Measurements from ENCODE around the gene PLA2G2E.

PLA2G2E gene

DNA sequence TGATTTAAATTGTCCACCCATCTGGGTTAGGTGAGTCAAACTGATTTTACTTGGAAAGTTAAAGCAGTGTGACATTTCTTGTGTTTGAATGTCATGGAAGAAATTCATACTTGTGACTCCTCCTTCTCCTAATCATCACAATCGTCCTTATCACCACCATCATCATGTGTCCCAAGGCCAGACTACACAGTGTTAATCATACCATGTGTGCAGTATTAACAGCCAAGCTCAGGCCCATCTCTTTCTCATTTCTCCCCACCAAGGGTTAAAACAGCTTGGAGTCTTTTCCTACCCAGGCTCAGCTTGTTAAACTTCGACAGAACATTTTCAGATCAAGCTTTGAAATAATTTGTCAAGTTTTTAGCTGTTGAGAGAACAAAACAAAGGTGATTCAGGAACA lies 22.5 kb upstream of the PLA2G2E start:
- TF ChIP-seq, protein P1, sequence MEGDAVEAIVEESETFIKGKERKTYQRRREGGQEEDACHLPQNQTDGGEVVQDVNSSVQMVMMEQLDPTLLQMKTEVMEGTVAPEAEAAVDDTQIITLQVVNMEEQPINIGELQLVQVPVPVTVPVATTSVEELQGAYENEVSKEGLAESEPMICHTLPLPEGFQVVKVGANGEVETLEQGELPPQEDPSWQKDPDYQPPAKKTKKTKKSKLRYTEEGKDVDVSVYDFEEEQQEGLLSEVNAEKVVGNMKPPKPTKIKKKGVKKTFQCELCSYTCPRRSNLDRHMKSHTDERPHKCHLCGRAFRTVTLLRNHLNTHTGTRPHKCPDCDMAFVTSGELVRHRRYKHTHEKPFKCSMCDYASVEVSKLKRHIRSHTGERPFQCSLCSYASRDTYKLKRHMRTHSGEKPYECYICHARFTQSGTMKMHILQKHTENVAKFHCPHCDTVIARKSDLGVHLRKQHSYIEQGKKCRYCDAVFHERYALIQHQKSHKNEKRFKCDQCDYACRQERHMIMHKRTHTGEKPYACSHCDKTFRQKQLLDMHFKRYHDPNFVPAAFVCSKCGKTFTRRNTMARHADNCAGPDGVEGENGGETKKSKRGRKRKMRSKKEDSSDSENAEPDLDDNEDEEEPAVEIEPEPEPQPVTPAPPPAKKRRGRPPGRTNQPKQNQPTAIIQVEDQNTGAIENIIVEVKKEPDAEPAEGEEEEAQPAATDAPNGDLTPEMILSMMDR (IDR thresholded peaks at IDR 0.05; ENCODE audit: low read depth, low read length, missing control alignments): no peak
- no peak for DNase-seq (ENCODE audit: low read depth)
- no peak overlapping the region for H3K4me3 ChIP-seq (ENCODE audit: low read depth, low read length)

DNA sequence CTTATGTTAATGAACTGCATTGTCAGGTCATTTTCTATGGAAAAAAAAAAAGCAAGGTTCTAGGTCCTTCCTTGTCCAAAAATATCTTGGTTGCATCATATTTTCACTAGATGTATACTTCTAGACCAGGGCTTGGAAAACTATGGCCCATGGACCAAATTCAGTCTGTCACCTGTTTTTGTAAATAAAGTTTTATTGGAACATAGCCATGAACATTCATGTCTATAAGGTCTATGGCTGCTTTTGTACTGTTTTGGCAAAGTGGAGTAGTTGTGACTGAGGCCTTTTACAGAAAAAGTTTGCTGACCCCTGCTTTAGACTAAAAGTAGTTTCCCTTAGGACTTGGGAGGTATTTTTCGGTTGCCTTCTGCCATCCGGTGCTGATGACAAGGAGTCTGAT lies 19.2 kb upstream of the PLA2G2E start:
- DNase-seq (ENCODE audit: low read depth): no peak
- no peak overlapping the region for H3K4me3 ChIP-seq (ENCODE audit: low read depth, low read length)
- TF ChIP-seq, protein P1 (IDR thresholded peaks at IDR 0.05; ENCODE audit: low read depth, low read length, missing control alignments): no peak

DNA sequence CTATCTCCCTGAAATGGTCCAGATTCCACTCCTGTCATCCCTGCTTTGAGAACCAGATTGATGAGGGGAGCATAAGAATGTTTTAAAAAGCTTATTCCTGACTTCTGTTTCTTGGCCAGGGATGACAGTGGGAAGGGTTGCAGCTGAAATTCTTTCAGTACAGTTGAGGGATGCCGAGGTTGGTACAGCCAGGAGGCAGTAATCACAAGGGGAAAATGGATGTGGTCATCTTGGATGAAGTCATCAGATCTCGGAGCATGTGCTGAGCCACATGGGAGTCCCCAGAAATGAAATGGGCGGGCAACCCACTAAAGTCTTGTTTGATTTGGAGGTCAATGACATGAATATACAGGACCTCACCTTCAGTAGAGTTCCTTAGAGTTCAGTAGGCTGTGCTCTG lies 18.7 kb upstream of the PLA2G2E start:
- TF ChIP-seq, protein P1 (IDR thresholded peaks at IDR 0.05; ENCODE audit: low read depth, low read length, missing control alignments): no peak
- no peak overlapping the region for H3K4me3 ChIP-seq (ENCODE audit: low read depth, low read length)

DNA sequence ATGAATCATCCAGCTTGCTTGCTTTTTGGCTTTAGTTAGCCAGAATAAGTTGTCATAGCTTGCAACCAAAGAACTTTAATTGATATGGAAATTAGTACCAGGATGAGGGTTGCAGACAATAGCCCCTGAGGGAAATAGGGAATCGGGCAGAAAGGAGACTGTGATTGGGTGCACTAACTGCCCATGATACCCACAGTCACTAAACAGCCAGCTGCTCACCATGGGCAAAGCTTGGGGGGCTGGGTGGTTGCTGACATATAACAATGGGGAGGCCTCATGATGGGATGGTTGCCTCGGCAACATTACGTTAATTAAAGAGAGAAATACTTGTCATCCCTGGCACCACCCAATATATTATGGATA lies 17.8 kb upstream of the PLA2G2E start:
- TF ChIP-seq, protein P1 (IDR thresholded peaks at IDR 0.05; ENCODE audit: low read depth, low read length, missing control alignments): no peak
- DNase-seq (ENCODE audit: low read depth): no peak
- no peak overlapping the region for H3K4me3 ChIP-seq (ENCODE audit: low read depth, low read length)

More for the DNA sequence above, 18.7 kb upstream of the PLA2G2E start:
- DNase-seq (ENCODE audit: low read depth): no peak

DNA sequence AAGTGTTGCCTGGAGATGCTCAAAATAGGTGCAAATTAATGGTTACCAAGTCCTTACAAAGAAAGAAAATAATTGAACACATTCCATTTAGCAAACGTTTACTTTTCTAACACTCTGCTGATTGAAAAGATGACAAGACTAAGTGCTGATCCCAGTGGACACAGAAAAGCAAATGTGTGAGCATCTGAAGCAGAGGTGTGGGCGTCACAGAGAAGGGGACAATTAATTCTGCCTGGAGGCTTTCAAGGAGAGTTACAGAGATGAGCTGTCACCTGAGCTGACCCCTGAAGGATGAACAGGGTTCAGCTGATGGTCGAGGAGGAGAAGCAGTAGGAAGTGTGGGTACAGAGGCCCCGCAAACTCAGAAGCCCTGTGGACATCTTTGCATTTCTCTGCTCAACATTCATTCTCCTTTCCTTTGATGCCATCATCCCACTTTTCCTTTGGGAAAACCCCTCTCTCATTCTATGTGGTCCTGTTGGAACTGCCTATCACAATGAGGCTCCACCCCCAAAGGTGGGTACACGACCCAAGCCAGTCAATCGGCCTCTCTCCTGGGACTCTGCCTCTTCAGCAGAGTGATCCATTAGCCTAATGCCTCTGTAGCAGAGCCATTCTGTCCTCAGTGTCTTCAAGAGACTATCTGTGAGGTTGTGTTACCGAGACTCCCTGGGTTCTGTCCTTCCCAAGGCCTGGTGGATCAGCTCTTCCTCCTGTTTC lies 17.2 kb upstream of the PLA2G2E start:
- DNase-seq (ENCODE audit: low read depth): no peak
- TF ChIP-seq, protein P1 (IDR thresholded peaks at IDR 0.05; ENCODE audit: low read depth, low read length, missing control alignments): no peak
- H3K4me3 ChIP-seq (ENCODE audit: low read depth, low read length): no peak overlapping the region

DNA sequence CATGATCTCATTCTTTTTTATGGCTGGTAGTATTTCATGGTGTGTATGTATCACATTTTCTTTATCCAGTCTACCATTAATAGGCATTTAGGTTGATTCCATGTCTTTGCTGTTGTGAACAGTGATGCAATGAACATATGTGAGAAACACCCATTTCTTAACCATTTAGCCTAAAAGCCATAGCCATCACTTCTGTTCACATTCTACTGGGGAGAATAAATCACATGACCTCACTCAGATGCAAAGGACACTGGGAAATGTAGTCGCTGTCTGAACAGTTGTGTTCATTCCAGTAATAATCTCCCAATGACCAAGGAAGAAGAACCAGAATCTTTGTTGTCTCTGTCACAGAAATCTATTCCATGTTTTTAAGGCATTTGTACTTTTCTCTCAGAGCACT lies 15.1 kb upstream of the PLA2G2E start:
- no peak overlapping the region for H3K4me3 ChIP-seq (ENCODE audit: low read depth, low read length)
- TF ChIP-seq, protein P1 (IDR thresholded peaks at IDR 0.05; ENCODE audit: low read depth, low read length, missing control alignments): no peak
- DNase-seq (ENCODE audit: low read depth): no peak
